ENCODE data around the gene KCNJ15. TPM values are rescaled to one million over a fixed set of nuclear protein-coding genes. Genes with fewer than 3 reads are reported as not detected.

KCNJ15 gene
- total RNA-seq, 5 donors from 2014 or later (not counting 1 experiment from before 2014, with no cell fraction given) = 0.09 to 0.66 (median 0.43) TPM

GRCh38 chr21:38329162-38329561 lies 72.4 kb downstream of the KCNJ15 start:
- no peaks in the 10 kb centered on the region for H3K36me3 ChIP-seq (ENCODE audit: control insufficient read depth in 2 of 2, extremely low read depth in 1 of 2, insufficient read depth in 1 of 2, low read length in 1 of 2)
- Mint-ChIP-seq H3K36me3 (no peaks in the 10 kb centered on the region), H3K27me3 (no peaks in the 10 kb centered on the region), H3K4me3 (no peak overlapping the region), H3K4me1 (peaks cover 5 to 11% (median 10%) of the 10 kb centered on the region in 3 donors), H3K9me3 (no peaks in the 10 kb centered on the region), H3K27ac (no peak overlapping the region)
- ChIA-PET POLR2A (no interaction called here), CTCF (interaction anchor here in 1 of 2 donors (1.4 kb wide), 1 partner anchor 112 kb away, joined by 5 read pairs; no protein-coding TSS in a partner anchor)
- peaks cover 8 to 14% of the 10 kb centered on the region in 2 experiments for H3K4me1 ChIP-seq (ENCODE audit: control insufficient read depth in 1 of 2, extremely low read depth in 1 of 2, insufficient read depth in 2 of 2, low read length in 2 of 2)
- WGBS (ENCODE audit: insufficient coverage) = no CpG with 5 or more reads among the region's 2 CpGs
- DNase-seq = no peak
- H3K9me3 ChIP-seq = no peaks in the 10 kb centered on the region
- H3K4me3 ChIP-seq (ENCODE audit: control insufficient read depth in 1 of 2, extremely low read depth in 1 of 2, low read length in 1 of 2) = no peak overlapping the region
- H3K27ac ChIP-seq (ENCODE audit: low read length) = no peak overlapping the region
- no peak for ATAC-seq (replicated peaks in 1 of 4)
- H3K27me3 ChIP-seq (replicated peaks in 1 of 2; ENCODE audit: control insufficient read depth in 2 of 2, extremely low read depth in 1 of 2, insufficient read depth in 2 of 2, low read length in 1 of 2) = peaks cover 0 to 7% of the 10 kb centered on the region in 2 experiments

- H3K4me1 Mint-ChIP-seq = peaks cover 0 to under 1% (median under 1%) of the 10 kb centered on the region in 3 donors
- H3K36me3 ChIP-seq (ENCODE audit: control insufficient read depth in 2 of 2, extremely low read depth in 1 of 2, insufficient read depth in 1 of 2, low read length in 1 of 2) = no peaks in the 10 kb centered on the region
- H3K4me3 Mint-ChIP-seq = no peak overlapping the region
- ATAC-seq (replicated peaks in 1 of 4) (no peak), DNase-seq (no peak)
- no peak overlapping the region for H3K27ac ChIP-seq (ENCODE audit: low read length)
- H3K27me3 Mint-ChIP-seq = no peaks in the 10 kb centered on the region
- no peaks in the 10 kb centered on the region for H3K9me3 ChIP-seq
- H3K36me3 Mint-ChIP-seq = no peaks in the 10 kb centered on the region
- POLR2A ChIA-PET = interaction anchor here in 1 of 2 donors (0.6 kb wide), 1 partner anchor 64 kb away, joined by 3 read pairs; no protein-coding TSS in a partner anchor
- no peak overlapping the region for H3K27ac Mint-ChIP-seq
- no peaks in the 10 kb centered on the region for H3K4me1 ChIP-seq (ENCODE audit: control insufficient read depth in 1 of 2, extremely low read depth in 1 of 2, insufficient read depth in 2 of 2, low read length in 2 of 2)
- H3K9me3 Mint-ChIP-seq = no peaks in the 10 kb centered on the region
- H3K4me3 ChIP-seq (ENCODE audit: control insufficient read depth in 1 of 2, extremely low read depth in 1 of 2, low read length in 1 of 2) = no peak overlapping the region
- CTCF ChIA-PET = no interaction called here
- WGBS (ENCODE audit: insufficient coverage) = 80% methylated on average over 1 of the region's 2 CpGs
- peaks cover 0 to 10% of the 10 kb centered on the region in 2 experiments for H3K27me3 ChIP-seq (replicated peaks in 1 of 2; ENCODE audit: control insufficient read depth in 2 of 2, extremely low read depth in 1 of 2, insufficient read depth in 2 of 2, low read length in 1 of 2)
Observed at GRCh38 chr21:38330666-38331065, 73.9 kb downstream of the KCNJ15 start.

DNA sequence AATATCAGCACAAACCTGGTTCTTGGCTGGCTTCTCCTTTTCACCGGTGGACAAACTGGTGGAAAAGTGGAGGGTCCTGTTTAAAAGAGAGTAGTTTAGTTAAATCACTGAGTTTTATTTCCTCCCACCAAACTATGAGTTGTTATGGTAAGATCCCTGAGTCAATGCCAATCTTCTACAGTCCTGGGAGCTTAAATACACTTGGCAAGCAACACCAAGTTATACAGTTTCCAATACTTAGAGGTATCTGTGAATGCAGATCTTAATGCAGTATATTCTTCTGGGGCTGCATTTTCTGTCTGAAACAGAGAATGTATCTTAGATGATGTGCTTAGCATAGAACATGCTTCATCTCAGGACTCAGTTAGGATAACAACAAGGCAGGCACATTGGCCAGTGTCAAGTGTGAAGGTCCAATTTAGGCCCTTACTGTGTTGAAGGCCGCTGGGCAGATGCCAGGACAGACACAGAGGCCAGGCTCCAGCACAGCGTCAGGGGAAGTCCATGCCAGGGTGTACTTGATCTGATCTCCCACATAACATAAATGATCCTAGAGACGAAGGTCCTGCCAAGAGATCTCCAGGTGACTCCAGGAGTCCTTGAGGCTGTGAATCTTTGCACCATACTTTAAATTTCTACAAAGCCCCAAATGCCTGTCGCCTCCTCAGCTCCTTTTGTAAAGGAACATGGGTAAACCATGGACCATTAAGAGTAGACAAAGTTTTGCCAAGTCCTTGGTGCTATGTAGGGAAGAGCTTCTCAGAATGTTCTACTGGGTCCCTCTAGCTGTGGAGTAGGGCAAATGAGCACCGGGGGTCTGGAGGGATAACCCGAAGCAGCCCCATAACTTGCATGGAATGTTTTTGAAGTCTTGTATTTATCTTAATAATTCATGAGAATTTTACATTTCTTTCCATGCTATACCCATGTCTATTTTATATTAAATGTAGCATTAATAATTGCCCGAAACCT lies 76.8 kb downstream of the KCNJ15 start:
- Histone ChIP-seq H3K4me3 (ENCODE audit: control insufficient read depth in 1 of 2, extremely low read depth in 1 of 2, low read length in 1 of 2) (no peak overlapping the region), H3K9me3 (no peaks in the 10 kb centered on the region), H3K36me3 (ENCODE audit: control insufficient read depth in 2 of 2, extremely low read depth in 1 of 2, insufficient read depth in 1 of 2, low read length in 1 of 2) (no peaks in the 10 kb centered on the region), H3K27me3 (replicated peaks in 1 of 2; ENCODE audit: control insufficient read depth in 2 of 2, extremely low read depth in 1 of 2, insufficient read depth in 2 of 2, low read length in 1 of 2) (peaks cover 0 to 10% of the 10 kb centered on the region in 2 experiments), H3K4me1 (ENCODE audit: control insufficient read depth in 1 of 2, extremely low read depth in 1 of 2, insufficient read depth in 2 of 2, low read length in 2 of 2) (no peaks in the 10 kb centered on the region), H3K27ac (ENCODE audit: low read length) (no peak overlapping the region)
- CTCF ChIA-PET = no interaction called here
- Mint-ChIP-seq H3K27ac (no peak overlapping the region), H3K4me3 (no peak overlapping the region), H3K4me1 (no peaks in the 10 kb centered on the region), H3K36me3 (no peaks in the 10 kb centered on the region), H3K9me3 (no peaks in the 10 kb centered on the region), H3K27me3 (no peaks in the 10 kb centered on the region)
- POLR2A ChIA-PET = interaction anchor here (0.5 to 0.6 kb wide), 2 partner anchors 29 to 329 kb away, joined by 3 to 4 read pairs; no protein-coding TSS in a partner anchor
- DNase-seq (no peak), ATAC-seq (replicated peaks in 1 of 4) (no peak)
- WGBS (ENCODE audit: insufficient coverage) = 89% methylated on average over 2 of the region's 8 CpGs

DNA sequence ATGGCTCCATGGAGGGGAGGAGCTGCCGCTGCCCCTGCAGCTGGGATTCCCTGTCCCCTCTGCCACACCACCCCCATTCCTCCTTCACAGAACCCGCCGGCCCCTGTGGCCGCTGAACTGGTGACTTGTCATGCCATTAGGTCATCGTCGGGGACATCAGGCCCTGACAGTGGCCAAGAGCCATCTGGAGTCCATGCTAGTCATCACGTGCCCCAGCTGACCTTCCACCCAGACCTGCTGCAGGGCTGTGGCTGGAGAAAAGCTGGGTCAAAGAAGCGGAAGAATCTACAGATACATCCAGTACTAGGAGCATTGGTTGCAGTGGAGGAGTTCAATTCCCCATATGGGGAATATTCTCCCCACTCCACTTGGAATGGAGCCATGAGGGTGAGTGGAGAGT lies 78.1 kb downstream of the KCNJ15 start:
- 95% methylated on average over 5 of the region's 8 CpGs for WGBS (ENCODE audit: insufficient coverage)
- CTCF ChIA-PET = no interaction called here
- no peaks in the 10 kb centered on the region for H3K27me3 Mint-ChIP-seq

GRCh38 chr21:38337793-38338192 lies 81.0 kb downstream of the KCNJ15 start:
- ChIA-PET POLR2A (no interaction called here), CTCF (no interaction called here)
- WGBS (ENCODE audit: insufficient coverage) = 100% methylated on average over 4 of the region's 5 CpGs
- Histone ChIP-seq H3K4me1 (ENCODE audit: control insufficient read depth in 1 of 2, extremely low read depth in 1 of 2, insufficient read depth in 2 of 2, low read length in 2 of 2) (no peaks in the 10 kb centered on the region), H3K27me3 (replicated peaks in 1 of 2; ENCODE audit: control insufficient read depth in 2 of 2, extremely low read depth in 1 of 2, insufficient read depth in 2 of 2, low read length in 1 of 2) (peaks cover 0 to 5% of the 10 kb centered on the region in 2 experiments), H3K27ac (ENCODE audit: low read length) (no peak overlapping the region), H3K36me3 (ENCODE audit: control insufficient read depth in 2 of 2, extremely low read depth in 1 of 2, insufficient read depth in 1 of 2, low read length in 1 of 2) (no peaks in the 10 kb centered on the region), H3K9me3 (no peaks in the 10 kb centered on the region), H3K4me3 (ENCODE audit: control insufficient read depth in 1 of 2, extremely low read depth in 1 of 2, low read length in 1 of 2) (no peak overlapping the region)
- DNase-seq (no peak), ATAC-seq (replicated peaks in 1 of 4) (no peak)
- no peaks in the 10 kb centered on the region for H3K27me3 Mint-ChIP-seq
- H3K27ac Mint-ChIP-seq = no peak overlapping the region
- H3K36me3 Mint-ChIP-seq = no peaks in the 10 kb centered on the region
- H3K4me1 Mint-ChIP-seq = no peaks in the 10 kb centered on the region
- H3K4me3 Mint-ChIP-seq = no peak overlapping the region
- H3K9me3 Mint-ChIP-seq = no peaks in the 10 kb centered on the region

More for the DNA sequence above, 78.1 kb downstream of the KCNJ15 start:
- H3K36me3 Mint-ChIP-seq = no peaks in the 10 kb centered on the region
- H3K36me3 ChIP-seq (ENCODE audit: control insufficient read depth in 2 of 2, extremely low read depth in 1 of 2, insufficient read depth in 1 of 2, low read length in 1 of 2) = no peaks in the 10 kb centered on the region
- peaks cover 0 to 8% of the 10 kb centered on the region in 2 experiments for H3K27me3 ChIP-seq (replicated peaks in 1 of 2; ENCODE audit: control insufficient read depth in 2 of 2, extremely low read depth in 1 of 2, insufficient read depth in 2 of 2, low read length in 1 of 2)
- POLR2A ChIA-PET = no interaction called here
- no peak overlapping the region for H3K4me3 ChIP-seq (ENCODE audit: control insufficient read depth in 1 of 2, extremely low read depth in 1 of 2, low read length in 1 of 2)
- no peaks in the 10 kb centered on the region for H3K4me1 ChIP-seq (ENCODE audit: control insufficient read depth in 1 of 2, extremely low read depth in 1 of 2, insufficient read depth in 2 of 2, low read length in 2 of 2)
- ATAC-seq (replicated peaks in 1 of 4) (no peak), DNase-seq (no peak)
- H3K9me3 ChIP-seq = no peaks in the 10 kb centered on the region
- no peak overlapping the region for H3K27ac Mint-ChIP-seq
- no peaks in the 10 kb centered on the region for H3K4me1 Mint-ChIP-seq
- no peaks in the 10 kb centered on the region for H3K9me3 Mint-ChIP-seq
- H3K4me3 Mint-ChIP-seq = no peak overlapping the region
- no peak overlapping the region for H3K27ac ChIP-seq (ENCODE audit: low read length)

GRCh38 chr21:38340131-38340530 lies 83.3 kb downstream of the KCNJ15 start:
- Histone ChIP-seq H3K4me1 (ENCODE audit: control insufficient read depth in 1 of 2, extremely low read depth in 1 of 2, insufficient read depth in 2 of 2, low read length in 2 of 2) (no peaks in the 10 kb centered on the region), H3K27me3 (replicated peaks in 1 of 2; ENCODE audit: control insufficient read depth in 2 of 2, extremely low read depth in 1 of 2, insufficient read depth in 2 of 2, low read length in 1 of 2) (peaks cover 0 to 2% of the 10 kb centered on the region in 2 experiments), H3K4me3 (ENCODE audit: control insufficient read depth in 1 of 2, extremely low read depth in 1 of 2, low read length in 1 of 2) (no peak overlapping the region), H3K9me3 (no peaks in the 10 kb centered on the region), H3K36me3 (ENCODE audit: control insufficient read depth in 2 of 2, extremely low read depth in 1 of 2, insufficient read depth in 1 of 2, low read length in 1 of 2) (no peaks in the 10 kb centered on the region), H3K27ac (ENCODE audit: low read length) (no peak overlapping the region)
- Mint-ChIP-seq H3K27ac (no peak overlapping the region), H3K9me3 (no peaks in the 10 kb centered on the region), H3K36me3 (no peaks in the 10 kb centered on the region), H3K4me3 (no peak overlapping the region), H3K27me3 (no peaks in the 10 kb centered on the region), H3K4me1 (no peaks in the 10 kb centered on the region)
- WGBS (ENCODE audit: insufficient coverage) = 94% methylated on average over 4 of the region's 4 CpGs
- DNase-seq (no peak), ATAC-seq (replicated peaks in 1 of 4) (no peak)
- POLR2A ChIA-PET = no interaction called here
- CTCF ChIA-PET = no interaction called here
